IMR-90 (cell line): Measurements from ENCODE around the gene DDC. TPM values are rescaled to one million over a fixed set of nuclear protein-coding genes. Genes with fewer than 3 reads are reported as not detected.

ENCODE experiments used
- ATAC-seq: fragments of 200-7000 bp; cut with Tn5 transposase; 2 replicates; pipeline ENCODE4 v1.9.1; 2020; ENCODE audit warnings: low read depth, mild to moderate bottlenecking, moderate library complexity
- BruUV-seq: library from RNA; stranded (reverse); fragments of 400-500 nt; replicated peaks from 2 replicates; lab custom pipeline; 2021; lab: Mats Ljungman, UMichigan
- CTCF ChIA-PET: fragments of 300-600 bp; formaldehyde crosslinking; extraction: SDS; loops from one replicate; lab custom pipeline; 2021; ENCODE audit warnings: antibody characterized with exemption; lab: Yijun Ruan, JAX
- POLR2A ChIA-PET: fragments of 300-600 bp; sonication (Branson Sonifier 250); formaldehyde crosslinking; loops from one replicate; lab custom pipeline; 2022; ENCODE audit warnings: antibody characterized with exemption; ENCODE audit not compliant: unreplicated experiment; lab: Charles Lee
- DNase-seq: peaks from one replicate; pipeline ENCODE4 v3.0.0; 2013
- H2AFZ ChIP-seq: replicated peaks from 2 replicates; pipeline ENCODE3; 2013; ENCODE audit warnings: low read length, mild to moderate bottlenecking; ENCODE audit not compliant: poor library complexity
- H2AK5ac ChIP-seq: 2 replicates; pipeline ENCODE4 v1.6.1; 2013; ENCODE audit warnings: low read depth, low read length, inconsistent platforms
- H2AK9ac ChIP-seq: replicated peaks from 2 replicates; pipeline ENCODE3; 2013; ENCODE audit warnings: mild to moderate bottlenecking, low read depth, low read length, moderate library complexity; ENCODE audit not compliant: poor library complexity
- H2BK120ac ChIP-seq: 2 replicates; pipeline ENCODE4 v1.6.1; 2013; ENCODE audit warnings: low read depth, low read length, inconsistent platforms
- H2BK15ac ChIP-seq: 3 replicates; pipeline ENCODE4 v1.6.1; 2013; ENCODE audit warnings: low read depth, low read length, inconsistent platforms
- H2BK20ac ChIP-seq: 2 replicates; pipeline ENCODE4 v1.6.1; 2013; ENCODE audit warnings: low read depth, mild to moderate bottlenecking, inconsistent platforms, low read length, moderate library complexity
- H2BK5ac ChIP-seq: 2 replicates; pipeline ENCODE4 v1.6.1; 2013; ENCODE audit warnings: mild to moderate bottlenecking, low read depth, low read length, inconsistent platforms; ENCODE audit not compliant: poor library complexity, severe bottlenecking
- H3K14ac ChIP-seq: replicated peaks from 2 replicates; pipeline ENCODE4 v1.6.1; 2013; ENCODE audit warnings: low read depth, low read length, inconsistent platforms
- H3K18ac ChIP-seq: 2 replicates; pipeline ENCODE4 v1.6.1; 2013; ENCODE audit warnings: low read depth, low read length, control low read depth
- H3K23ac ChIP-seq: 2 replicates; pipeline ENCODE4 v1.6.1; 2013; ENCODE audit warnings: low read depth, low read length, inconsistent platforms
- H3K27ac ChIP-seq: 2 replicates; pipeline ENCODE4 v1.5.1; 2013; ENCODE audit warnings: mild to moderate bottlenecking, control low read depth, low read length; ENCODE audit not compliant: insufficient read depth
- H3K27me3 ChIP-seq: 2 replicates; pipeline ENCODE4 v1.6.1; 2013; ENCODE audit warnings: low read length; ENCODE audit not compliant: control insufficient read depth, insufficient read depth
- H3K36me3 ChIP-seq: 2 replicates; pipeline ENCODE4 v1.6.1; 2013; ENCODE audit warnings: low read length, mixed read lengths; ENCODE audit not compliant: control insufficient read depth, insufficient read depth
- H3K4ac ChIP-seq: 2 replicates; pipeline ENCODE4 v1.6.1; 2013; ENCODE audit warnings: low read depth, low read length, inconsistent platforms
- H3K4me1 ChIP-seq: 2 replicates; pipeline ENCODE4 v1.6.1; 2013; ENCODE audit warnings: low read length, mixed read lengths; ENCODE audit not compliant: control insufficient read depth, insufficient read depth
- H3K4me2 ChIP-seq: 2 replicates; pipeline ENCODE4 v1.6.1; 2013; ENCODE audit warnings: low read depth, mild to moderate bottlenecking, control low read depth, low read length, moderate library complexity
- H3K4me3 ChIP-seq: 2 replicates; pipeline ENCODE4 v1.5.1; 2013; ENCODE audit warnings: low read depth, mild to moderate bottlenecking, control low read depth, low read length, moderate library complexity; ENCODE audit not compliant: insufficient read depth
- H3K56ac ChIP-seq: 2 replicates; pipeline ENCODE4 v1.6.1; 2013; ENCODE audit warnings: low read length, inconsistent platforms; ENCODE audit not compliant: insufficient read depth; ENCODE audit errors: extremely low read depth
- H3K79me1 ChIP-seq, 2 experiments: 2 replicates each; pipeline ENCODE4 v1.6.1; 2013; ENCODE audit warnings: low read length in 2 of 2, inconsistent platforms in 1 of 2, low read depth in 1 of 2
- H3K9ac ChIP-seq: 2 replicates; pipeline ENCODE4 v1.6.1; 2013; ENCODE audit warnings: low read depth, low read length, control low read depth
- H3K9me1 ChIP-seq: 2 replicates; pipeline ENCODE4 v1.6.1; 2013; ENCODE audit warnings: low read length, inconsistent platforms; ENCODE audit not compliant: insufficient read depth
- H3K9me3 ChIP-seq: 2 replicates; pipeline ENCODE4 v1.6.1; 2013; ENCODE audit warnings: low read length; ENCODE audit not compliant: control insufficient read depth, insufficient read depth
- H4K20me1 ChIP-seq: 2 replicates; pipeline ENCODE4 v1.6.1; 2013; ENCODE audit warnings: low read length, inconsistent platforms; ENCODE audit not compliant: insufficient read depth
- H4K5ac ChIP-seq: 2 replicates; pipeline ENCODE4 v1.6.1; 2013; ENCODE audit warnings: mild to moderate bottlenecking, low read depth, low read length, control low read depth
- H4K8ac ChIP-seq, 2 experiments: 2 replicates each; pipeline ENCODE4 v1.6.1; 2013; ENCODE audit warnings: low read depth in 2 of 2, low read length in 2 of 2, control low read depth in 1 of 2, inconsistent platforms in 1 of 2
- H4K91ac ChIP-seq: 2 replicates; pipeline ENCODE4 v1.6.1; 2013; ENCODE audit warnings: low read depth, low read length, inconsistent platforms; ENCODE audit not compliant: insufficient read depth
- MXI1 ChIP-seq: IDR thresholded peaks from 2 replicates; pipeline ENCODE4 v1.6.1; 2012; ENCODE audit warnings: low read depth, mild to moderate bottlenecking, low read length, moderate library complexity, borderline replicate concordance
- RAD21 ChIP-seq: IDR thresholded peaks from 2 replicates; pipeline ENCODE4 v1.6.1; 2012; ENCODE audit warnings: low read length, improper control_type of control experiment
- RCOR1 ChIP-seq: IDR thresholded peaks from 2 replicates; pipeline ENCODE4 v1.6.1; 2012; ENCODE audit warnings: mild to moderate bottlenecking, low read length, improper control_type of control experiment; ENCODE audit not compliant: insufficient replicate concordance
- WGBS, 2 experiments: methylation state at CpG; one replicate each; pipeline versions ENCODE4 v1.1.5 to v1.1.7; 2013; ENCODE audit warnings: missing lambda C conversion rate in 2 of 2; ENCODE audit not compliant: insufficient read length in 1 of 2; ENCODE audit errors: extremely low coverage in 2 of 2; 5-methylcytosine and 5-hydroxymethylcytosine counted together
- dilution Hi-C: fragments of 300-500 bp; cut with HindIII; formaldehyde crosslinking; loops from one replicate; pipeline ENCODE4 v1.14.3; 2018; ENCODE audit warnings: low sequenced_read_pairs; ENCODE audit not compliant: unreplicated experiment
- in situ Hi-C: fragments of 300-500 bp; cut with MboI; formaldehyde crosslinking; loops from 3 replicates; pipeline ENCODE4 v1.14.3; 2019; ENCODE audit warnings: low sequenced_read_pairs, inconsistent platforms, mixed read lengths
- intact Hi-C: fragments of 100-400 bp; cut with micrococcal nuclease; formaldehyde crosslinking; loops from 2 replicates; pipeline ENCODE4 v1.10.0; 2022
- polyA plus RNA-seq, 3 experiments: library from polyadenylated mRNA; depleted of rRNA; stranded (reverse); fragments of >200 nt; gene quantifications; 2 replicates each; pipeline ENCODE4 v1.2.3, GENCODE V29; 2012; ENCODE audit warnings: low replicate concordance in 1 of 3
- total RNA-seq: library from RNA; depleted of rRNA; stranded (reverse); fragments of >200 nt; gene quantifications from 2 replicates; pipeline ENCODE4 v1.2.3, GENCODE V29; 2012

DDC gene
- total and polyA plus RNA-seq, 2 of the 4 experiments (the other 2 are of a cell fraction): not detected

DNA sequence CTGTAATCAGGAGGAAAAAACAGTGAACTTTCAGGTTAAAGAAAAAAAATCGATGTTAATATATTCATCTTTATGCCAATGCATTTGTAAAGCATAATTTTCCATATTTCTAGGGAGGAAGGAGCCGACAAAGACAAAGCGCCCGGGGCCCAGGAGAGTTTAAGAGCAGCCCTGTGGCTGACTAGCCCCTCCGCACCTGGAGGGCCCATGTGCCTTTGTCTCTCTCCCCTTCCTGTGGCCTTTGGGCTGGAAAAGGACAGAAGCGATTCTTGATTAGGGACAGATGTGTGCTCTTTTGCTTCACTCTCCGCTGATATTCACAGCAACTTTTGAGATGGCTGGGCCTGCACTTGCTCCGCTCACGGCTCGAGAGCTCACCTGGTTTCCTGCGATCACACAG lies 23.1 kb downstream of the DDC start:
- no peak overlapping the region for H4K5ac ChIP-seq
- no peaks in the 10 kb centered on the region for H3K79me1 ChIP-seq
- H3K9me1 ChIP-seq: no peaks in the 10 kb centered on the region
- no TSS peak for BruUV-seq
- ATAC-seq (no peak), DNase-seq (no peak)
- H2BK5ac ChIP-seq: no peak overlapping the region
- H3K27me3 ChIP-seq: peaks cover 18% of the 10 kb centered on the region
- dilution Hi-C loops (no loop called here), intact Hi-C loops (no loop called here), in situ Hi-C loops (no loop called here)
- H4K8ac ChIP-seq: no peak overlapping the region
- CTCF ChIA-PET: no interaction called here
- no peaks in the 10 kb centered on the region for H3K36me3 ChIP-seq
- no peak overlapping the region for H2BK20ac ChIP-seq
- no peak overlapping the region for H3K56ac ChIP-seq
- no peak overlapping the region for H2BK120ac ChIP-seq
- no peak overlapping the region for H2AFZ ChIP-seq
- no peak overlapping the region for H2AK5ac ChIP-seq
- H3K4ac ChIP-seq: no peak overlapping the region
- no peak overlapping the region for H2BK15ac ChIP-seq
- no peaks in the 10 kb centered on the region for H4K20me1 ChIP-seq
- H3K4me3 ChIP-seq: no peak overlapping the region
- H3K4me2 ChIP-seq: no peak overlapping the region
- H3K18ac ChIP-seq: no peak overlapping the region
- H3K23ac ChIP-seq: no peak overlapping the region
- POLR2A ChIA-PET: no interaction called here
- no peaks in the 10 kb centered on the region for H3K9me3 ChIP-seq
- WGBS, 2 experiments: no CpG with 5 or more reads among the region's 11 CpGs
- no peak for TF ChIP-seq RCOR1
- no peak for TF ChIP-seq RAD21
- TF ChIP-seq MXI1: no peak
- no peaks in the 10 kb centered on the region for H3K4me1 ChIP-seq
- H3K27ac ChIP-seq: no peak overlapping the region
- no peak overlapping the region for H4K91ac ChIP-seq
- H2AK9ac ChIP-seq: no peak overlapping the region
- no peak overlapping the region for H3K9ac ChIP-seq
- H3K14ac ChIP-seq: no peak overlapping the region
